ENCODE data around the gene ARMC5. TPM values are rescaled to one million over a fixed set of nuclear protein-coding genes. Genes with fewer than 3 reads are reported as not detected.

The ARMC5 gene
- total RNA-seq, 2 experiments from 2014 or later = 11.4 to 12.3 TPM

- H3K27me3 Mint-ChIP-seq = peaks cover 2% of the 10 kb centered on the region
- H3K36me3 Mint-ChIP-seq (ENCODE audit: low read depth) = peaks cover 3% of the 10 kb centered on the region
- peaks cover 3% of the 10 kb centered on the region for H3K9me3 Mint-ChIP-seq
- DNase-seq = peak; percentile 60
- peaks cover 42% of the 10 kb centered on the region for H3K4me1 Mint-ChIP-seq
- ChIA-PET CTCF (interaction anchor here (0.6 to 1.3 kb wide), 8 partner anchors 11 to 314 kb away, joined by 3 to 7 read pairs (median 4); no protein-coding TSS in a partner anchor), POLR2A (no interaction called here)
- no peak overlapping the region for H3K4me3 Mint-ChIP-seq
- peak overlapping the region; percentile 65 for H3K27ac Mint-ChIP-seq
Observed at GRCh38 chr16:31421587-31421986, 37.7 kb upstream of the ARMC5 start.

DNA sequence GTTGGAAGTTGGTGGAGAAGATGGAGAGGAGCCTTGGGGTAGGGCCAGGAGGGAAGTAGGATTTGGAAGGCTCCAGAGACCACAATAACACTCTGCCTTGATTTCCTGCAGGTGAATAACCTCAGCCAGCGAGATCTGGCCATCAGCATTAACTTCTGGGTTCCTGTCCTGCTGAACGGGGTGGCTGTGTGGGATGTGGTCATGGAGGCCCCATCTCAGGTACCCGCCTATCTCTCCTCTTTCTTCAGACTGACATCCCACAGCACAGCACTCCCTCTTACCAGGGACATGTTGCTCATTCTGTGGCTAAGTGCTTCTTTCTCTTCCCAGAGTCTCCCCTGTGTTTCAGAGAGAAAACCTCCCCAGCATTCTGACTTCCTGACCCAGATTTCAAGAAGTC is 36.1 kb upstream of the ARMC5 start:
- Mint-ChIP-seq H3K4me3 (no peak overlapping the region), H3K36me3 (ENCODE audit: low read depth) (peaks cover 3% of the 10 kb centered on the region), H3K27ac (no peak overlapping the region), H3K9me3 (peaks cover 3% of the 10 kb centered on the region), H3K27me3 (no peaks in the 10 kb centered on the region), H3K4me1 (peaks cover 41% of the 10 kb centered on the region)
- ChIA-PET POLR2A (no interaction called here), CTCF (interaction anchor here (0.7 to 1.1 kb wide), 2 partner anchors 8 to 38 kb away, joined by 3 read pairs; no protein-coding TSS in a partner anchor)
- DNase-seq = no peak

DNA sequence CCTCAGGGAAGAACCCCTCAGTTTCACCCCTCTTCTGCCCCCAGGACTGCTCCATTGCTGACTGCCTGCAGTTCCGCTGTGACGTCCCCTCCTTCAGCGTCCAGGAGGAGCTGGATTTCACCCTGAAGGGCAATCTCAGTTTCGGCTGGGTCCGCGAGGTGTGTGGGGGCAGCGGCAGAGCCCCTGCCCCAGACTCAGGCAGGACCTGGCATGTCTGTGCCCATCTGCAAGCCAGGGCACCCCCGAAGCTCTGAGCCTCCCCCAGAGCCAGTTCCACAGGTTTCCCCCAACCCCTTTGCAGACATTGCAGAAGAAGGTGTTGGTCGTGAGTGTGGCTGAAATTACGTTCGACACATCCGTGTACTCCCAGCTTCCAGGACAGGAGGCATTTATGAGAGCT is 35.5 kb upstream of the ARMC5 start:
- H3K4me3 Mint-ChIP-seq = no peak overlapping the region
- peaks cover 3% of the 10 kb centered on the region for H3K36me3 Mint-ChIP-seq (ENCODE audit: low read depth)
- no peak overlapping the region for H3K27ac Mint-ChIP-seq
- DNase-seq = no peak
- H3K9me3 Mint-ChIP-seq = peaks cover 3% of the 10 kb centered on the region
- H3K4me1 Mint-ChIP-seq = peaks cover 41% of the 10 kb centered on the region
- no peaks in the 10 kb centered on the region for H3K27me3 Mint-ChIP-seq
- ChIA-PET POLR2A (no interaction called here), CTCF (interaction anchor here (1.2 to 1.6 kb wide), 2 partner anchors 10 to 32 kb away, joined by 3 read pairs; no protein-coding TSS in a partner anchor)

DNA sequence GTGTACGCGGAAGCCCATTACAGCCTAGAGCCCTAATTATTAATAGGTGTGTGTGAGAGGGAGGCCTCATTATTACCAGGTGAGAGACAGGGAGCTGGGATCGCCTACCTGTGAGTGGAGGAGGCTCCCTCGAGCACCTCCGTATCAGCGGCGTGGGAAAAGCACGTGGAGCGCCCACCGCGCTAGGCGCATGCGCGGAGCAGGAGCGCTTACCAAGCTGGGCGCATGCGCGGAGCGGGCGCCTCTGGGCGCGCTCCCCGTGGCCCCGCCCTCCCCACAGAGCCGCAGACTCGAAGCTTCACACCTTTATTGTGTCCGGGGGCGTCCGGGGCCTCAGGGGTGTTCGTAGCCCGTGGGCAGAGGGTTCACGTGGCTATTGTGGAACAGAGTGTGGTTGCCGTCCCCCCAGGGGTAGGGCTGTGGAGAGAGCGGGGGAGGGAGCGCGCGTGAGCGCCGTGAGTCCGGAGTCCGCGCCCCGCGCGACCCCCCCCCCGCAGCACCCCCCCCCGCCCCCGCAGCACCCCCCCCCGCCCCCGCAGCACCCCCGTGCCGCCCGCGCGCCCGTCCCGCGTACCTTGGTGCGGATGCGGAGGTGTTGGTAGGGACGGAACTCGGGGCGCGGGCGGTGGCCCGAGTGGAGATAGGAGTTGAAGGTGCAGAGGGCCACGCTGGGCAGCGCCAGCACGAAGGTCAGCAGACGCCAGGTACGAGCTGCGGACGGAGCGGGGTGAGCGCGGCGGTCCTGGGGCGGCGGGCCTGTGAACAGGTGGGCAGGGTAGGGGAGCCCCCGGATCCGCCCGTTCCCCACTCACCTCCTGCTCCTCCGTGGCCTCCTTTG is 31.6 kb upstream of the ARMC5 start:
- Mint-ChIP-seq H3K27me3 (no peaks in the 10 kb centered on the region), H3K4me3 (no peak overlapping the region), H3K36me3 (ENCODE audit: low read depth) (no peaks in the 10 kb centered on the region), H3K4me1 (peaks cover 22% of the 10 kb centered on the region), H3K9me3 (no peaks in the 10 kb centered on the region), H3K27ac (peak overlapping the region; percentile 34)
- CTCF ChIA-PET = interaction anchor here (0.5 to 3.3 kb wide), 6 partner anchors 13 to 269 kb away, joined by 3 to 14 read pairs (median 3); partner anchors contain the start of gene ZNF843
- peak; percentile 58 for DNase-seq
- POLR2A ChIA-PET = no interaction called here

GRCh38 chr16:31428279-31428597 is 31.1 kb upstream of the ARMC5 start, which contains the start of gene COX6A2:
COX6A2 (minus strand) TSS chr16:31428360; CDS start chr16:31428325, 35 bp downstream.
- ChIA-PET POLR2A (no interaction called here), CTCF (interaction anchor here (0.7 to 3.3 kb wide), 4 partner anchors 15 to 219 kb away, joined by 3 to 14 read pairs (median 3); partner anchors contain the start of gene ZNF843)
- Mint-ChIP-seq H3K4me3 (no peak within 1 kb of the TSS), H3K4me1 (peaks cover 18% of the 10 kb centered on the region), H3K27me3 (no peaks in the 10 kb centered on the region), H3K9me3 (no peaks in the 10 kb centered on the region), H3K27ac (peak within 1 kb of the TSS; percentile 34), H3K36me3 (ENCODE audit: low read depth) (no peaks in the 10 kb centered on the region)
- DNase-seq = no peak

DNA sequence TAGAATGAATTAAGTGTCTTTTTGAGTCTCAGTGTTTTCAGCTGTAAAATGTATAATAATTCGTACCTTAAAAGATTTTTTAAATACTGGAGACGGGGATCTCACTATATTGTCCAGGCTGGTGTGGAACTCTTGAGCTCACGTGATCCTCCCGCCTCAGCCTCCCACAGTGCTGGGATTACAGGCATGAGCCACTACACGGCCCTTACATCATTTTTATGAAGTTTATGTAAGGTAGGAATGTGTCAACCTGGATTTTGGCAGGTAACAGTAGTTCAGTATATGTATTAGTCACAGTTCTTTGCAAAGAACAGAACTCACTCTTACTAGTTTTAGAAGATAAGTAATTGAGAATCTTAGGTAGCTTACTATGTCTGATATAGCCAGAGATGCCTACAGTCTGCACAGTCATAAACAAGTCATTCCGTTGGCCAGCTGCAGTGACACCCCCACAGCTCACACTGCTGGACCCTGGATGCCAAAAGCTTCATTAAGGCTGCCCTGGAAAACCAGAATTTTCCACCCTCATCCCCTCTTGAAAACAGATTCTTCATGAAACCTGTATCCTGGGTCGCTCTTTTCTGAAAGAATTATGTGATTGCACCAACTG is 30.6 kb upstream of the ARMC5 start:
- POLR2A ChIA-PET = no interaction called here

GRCh38 chr16:31429314-31429713 is 30.0 kb upstream of the ARMC5 start:
- no peaks in the 10 kb centered on the region for H3K27me3 Mint-ChIP-seq
- ChIA-PET POLR2A (no interaction called here), CTCF (interaction anchor here (1.2 to 3.3 kb wide), 4 partner anchors 10 to 288 kb away, joined by 3 to 14 read pairs (median 4); partner anchors contain the start of gene ZNF843)
- no peaks in the 10 kb centered on the region for H3K9me3 Mint-ChIP-seq
- peaks cover 13% of the 10 kb centered on the region for H3K4me1 Mint-ChIP-seq
- H3K36me3 Mint-ChIP-seq (ENCODE audit: low read depth) = no peaks in the 10 kb centered on the region
- DNase-seq = no peak
- H3K27ac Mint-ChIP-seq = no peak overlapping the region
- no peak overlapping the region for H3K4me3 Mint-ChIP-seq

More for the DNA sequence above, 30.6 kb upstream of the ARMC5 start:
- no peak overlapping the region for H3K27ac Mint-ChIP-seq
- no peaks in the 10 kb centered on the region for H3K36me3 Mint-ChIP-seq (ENCODE audit: low read depth)
- no peaks in the 10 kb centered on the region for H3K27me3 Mint-ChIP-seq
- CTCF ChIA-PET = interaction anchor here (0.7 to 3.3 kb wide), 6 partner anchors 9 to 220 kb away, joined by 3 to 14 read pairs (median 3); partner anchors contain the start of gene ZNF843
- peaks cover 13% of the 10 kb centered on the region for H3K4me1 Mint-ChIP-seq
- no peak for DNase-seq
- H3K9me3 Mint-ChIP-seq = no peaks in the 10 kb centered on the region
- no peak overlapping the region for H3K4me3 Mint-ChIP-seq

DNA sequence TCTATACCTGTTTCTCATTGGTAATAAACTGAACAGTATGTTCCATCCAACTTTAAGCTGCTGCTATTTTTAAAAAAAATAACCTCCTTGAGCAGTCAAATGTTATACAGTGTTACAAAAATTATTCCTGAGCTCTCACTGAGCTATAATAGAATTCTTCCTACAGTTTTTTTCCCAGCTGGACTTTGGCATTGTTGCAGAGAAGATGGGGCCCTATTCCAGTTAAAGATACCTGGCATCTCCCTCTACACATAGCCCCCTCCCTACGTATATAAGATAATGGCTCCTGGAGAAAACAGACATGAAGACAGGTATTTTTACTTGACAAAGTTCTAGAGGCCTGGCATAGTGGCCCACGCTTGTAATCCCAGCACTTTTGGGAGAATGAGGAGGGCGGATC is 29.5 kb upstream of the ARMC5 start:
- Mint-ChIP-seq H3K4me1 (peaks cover 13% of the 10 kb centered on the region), H3K9me3 (no peaks in the 10 kb centered on the region), H3K36me3 (ENCODE audit: low read depth) (no peaks in the 10 kb centered on the region), H3K27me3 (no peaks in the 10 kb centered on the region), H3K27ac (no peak overlapping the region), H3K4me3 (no peak overlapping the region)
- ChIA-PET CTCF (interaction anchor here (1.1 to 3.3 kb wide), 5 partner anchors 10 to 288 kb away, joined by 3 to 14 read pairs (median 3); partner anchors contain the start of gene ZNF843), POLR2A (no interaction called here)
- DNase-seq = no peak

GRCh38 chr16:31430380-31431052 is 28.8 kb upstream of the ARMC5 start:
- Mint-ChIP-seq H3K27me3 (no peaks in the 10 kb centered on the region), H3K4me3 (no peak overlapping the region), H3K36me3 (ENCODE audit: low read depth) (no peaks in the 10 kb centered on the region), H3K9me3 (no peaks in the 10 kb centered on the region), H3K27ac (no peak overlapping the region), H3K4me1 (peaks cover 13% of the 10 kb centered on the region)
- ChIA-PET CTCF (interaction anchor here (0.9 to 3.3 kb wide), 6 partner anchors 8 to 289 kb away, joined by 3 to 14 read pairs (median 4); partner anchors contain the start of gene ZNF843), POLR2A (no interaction called here)
- no peak for DNase-seq

DNA sequence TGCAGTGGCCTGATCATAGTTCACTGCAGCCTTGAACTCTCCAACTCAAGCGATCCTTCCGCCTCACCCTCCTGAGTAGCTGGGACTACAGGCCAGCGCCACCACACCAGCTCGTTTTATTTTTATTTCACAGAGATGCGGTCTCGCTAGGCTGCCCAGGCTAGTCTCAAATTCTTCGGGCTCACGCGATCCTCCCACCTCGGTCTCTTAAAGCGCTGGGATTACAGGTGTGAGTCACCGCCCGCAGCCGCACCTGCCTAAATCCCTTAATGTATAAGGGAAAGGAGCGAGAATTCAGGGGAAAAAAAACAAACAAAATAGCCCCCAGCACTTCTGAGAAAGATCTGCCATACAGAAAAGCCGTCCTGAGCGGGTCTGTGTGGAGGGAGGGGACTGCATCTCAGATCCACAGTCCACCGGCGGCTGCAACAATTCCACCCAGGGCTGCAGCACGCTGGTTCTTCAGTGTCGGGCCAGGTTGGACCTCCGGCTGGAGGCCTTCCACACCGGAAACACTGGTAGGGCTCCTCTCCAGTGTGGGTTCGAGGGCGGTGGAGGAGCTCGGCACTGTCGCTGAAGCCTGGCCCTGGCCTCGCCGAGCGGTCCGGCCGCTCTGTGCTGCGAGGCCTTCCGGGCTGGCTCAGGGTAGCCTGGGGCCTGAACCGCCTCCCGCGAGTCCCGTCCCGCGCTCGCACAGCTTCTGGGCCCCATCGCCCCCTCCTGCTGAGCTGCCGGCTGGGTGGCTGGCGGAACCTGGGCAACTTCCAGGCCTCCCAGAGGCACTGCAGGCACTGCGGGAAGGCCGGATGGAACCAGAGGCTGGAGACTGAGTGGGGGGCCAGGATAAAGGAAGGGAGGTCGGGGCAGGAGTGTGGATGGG is 23.7 kb upstream of the ARMC5 start:
- ChIA-PET CTCF (interaction anchor here (0.7 to 1.7 kb wide), 2 partner anchors 19 to 20 kb away, joined by 3 to 4 read pairs; no protein-coding TSS in a partner anchor), POLR2A (no interaction called here)
- Mint-ChIP-seq H3K36me3 (ENCODE audit: low read depth) (no peaks in the 10 kb centered on the region), H3K4me3 (no peak overlapping the region), H3K4me1 (peaks cover 16% of the 10 kb centered on the region), H3K27ac (no peak overlapping the region), H3K27me3 (no peaks in the 10 kb centered on the region), H3K9me3 (no peaks in the 10 kb centered on the region)
- DNase-seq = no peak

- ChIA-PET POLR2A (no interaction called here), CTCF (interaction anchor here (0.6 to 1.7 kb wide), 5 partner anchors 11 to 22 kb away, joined by 3 to 4 read pairs (median 3); no protein-coding TSS in a partner anchor)
- no peak for DNase-seq
- Mint-ChIP-seq H3K4me3 (no peak overlapping the region), H3K9me3 (no peaks in the 10 kb centered on the region), H3K4me1 (peaks cover 12% of the 10 kb centered on the region), H3K27ac (no peak overlapping the region), H3K36me3 (ENCODE audit: low read depth) (no peaks in the 10 kb centered on the region), H3K27me3 (no peaks in the 10 kb centered on the region)
Observed at GRCh38 chr16:31436221-31437045, 22.9 kb upstream of the ARMC5 start.
